MCF 10A (cell line): ENCODE results near the gene HDGF. TPM values are rescaled to one million over a fixed set of nuclear protein-coding genes. Genes with fewer than 3 reads are reported as not detected.
A peak's percentile ranks its signal among the peaks of the same experiment; 100 is the strongest.

Source experiments
- BruUV-seq: library from RNA; stranded (reverse); fragments of 400-500 nt; replicated peaks from 2 replicates; lab custom pipeline; 2021; lab: Mats Ljungman, UMichigan
- CTCF ChIA-PET: fragments of 300-600 bp; sonication (Branson Sonifier 250); formaldehyde crosslinking; extraction: SDS; loops from one replicate; lab custom pipeline; 2021; ENCODE audit warnings: antibody characterized with exemption, inconsistent platforms; lab: Yijun Ruan, JAX
- POLR2A ChIA-PET: fragments of 300-600, 350-650 bp; sonication (Branson Sonifier 250); formaldehyde crosslinking; extraction: SDS; loops from one replicate; lab custom pipeline; 2020; ENCODE audit warnings: antibody characterized with exemption, inconsistent platforms; lab: Yijun Ruan, JAX
- DNase-seq: peaks from one replicate; pipeline ENCODE4 v3.0.0-alpha.2; 2018; ENCODE audit not compliant: unreplicated experiment
- H3K27ac Mint-ChIP-seq: one replicate; pipeline ENCODE4 v1.8.0; 2022; ENCODE audit warnings: mild to moderate bottlenecking, low read depth, mixed read lengths; ENCODE audit not compliant: unreplicated experiment
- H3K27me3 Mint-ChIP-seq: one replicate; pipeline ENCODE4 v1.8.0; 2022; ENCODE audit warnings: mixed read lengths; ENCODE audit not compliant: insufficient read depth, unreplicated experiment
- H3K36me3 Mint-ChIP-seq: one replicate; pipeline ENCODE4 v1.8.0; 2022; ENCODE audit warnings: mild to moderate bottlenecking, moderate library complexity, mixed read lengths; ENCODE audit not compliant: insufficient read depth, unreplicated experiment
- H3K4me1 Mint-ChIP-seq: one replicate; pipeline ENCODE4 v1.8.0; 2022; ENCODE audit warnings: mixed read lengths; ENCODE audit not compliant: insufficient read depth, unreplicated experiment
- H3K4me3 Mint-ChIP-seq: one replicate; pipeline ENCODE4 v1.8.0; 2022; ENCODE audit warnings: mild to moderate bottlenecking, moderate library complexity, mixed read lengths; ENCODE audit not compliant: unreplicated experiment
- H3K9me3 Mint-ChIP-seq: one replicate; pipeline ENCODE4 v1.8.0; 2022; ENCODE audit warnings: mixed read lengths; ENCODE audit not compliant: unreplicated experiment
- intact Hi-C: fragments of 100-400 bp; cut with micrococcal nuclease; formaldehyde crosslinking; loops from 2 replicates; pipeline ENCODE4 v1.14.1; 2022
- total RNA-seq: library from RNA; stranded (reverse); gene quantifications from 2 replicates; pipeline ENCODE4 v1.2.3, GENCODE V29; 2022
- TF ChIP-seq, protein P1 (sequence below): fragments of 200-600 bp; IDR thresholded peaks from one replicate; pipeline ENCODE4 v1.8.0; 2022; ENCODE audit warnings: antibody characterized with exemption, mild to moderate bottlenecking; ENCODE audit not compliant: unreplicated experiment

HDGF gene
- total RNA-seq, 1 experiment from 2014 or later, result 707 TPM

- intact Hi-C loops, result loop anchor here (1.0 to 10.0 kb wide), 2 partner anchors 20 to 242 kb away; partner anchors contain the start of genes MEF2D and PRCC
- H3K36me3 Mint-ChIP-seq, result peaks cover 59% of the 10 kb centered on the region
- ChIA-PET POLR2A (interaction anchor here (0.7 to 10.4 kb wide), 9 partner anchors 8 to 246 kb away, joined by 3 to 375 read pairs (median 4); partner anchors contain the start of genes GPATCH4, ISG20L2, MEF2D and METTL25B), CTCF (interaction anchor here (0.5 to 10.3 kb wide), 14 partner anchors 9 to 386 kb away, joined by 3 to 136 read pairs (median 4); partner anchors contain the start of genes ISG20L2 and METTL25B)
- H3K27ac Mint-ChIP-seq, result peak overlapping the region; percentile 99
- H3K4me3 Mint-ChIP-seq, result peak overlapping the region; percentile 79
- H3K4me1 Mint-ChIP-seq, result peaks cover 60% of the 10 kb centered on the region
- peak; percentile 93 for DNase-seq
- H3K9me3 Mint-ChIP-seq, result no peaks in the 10 kb centered on the region
- BruUV-seq, result no TSS peak
- TF ChIP-seq, protein P1, sequence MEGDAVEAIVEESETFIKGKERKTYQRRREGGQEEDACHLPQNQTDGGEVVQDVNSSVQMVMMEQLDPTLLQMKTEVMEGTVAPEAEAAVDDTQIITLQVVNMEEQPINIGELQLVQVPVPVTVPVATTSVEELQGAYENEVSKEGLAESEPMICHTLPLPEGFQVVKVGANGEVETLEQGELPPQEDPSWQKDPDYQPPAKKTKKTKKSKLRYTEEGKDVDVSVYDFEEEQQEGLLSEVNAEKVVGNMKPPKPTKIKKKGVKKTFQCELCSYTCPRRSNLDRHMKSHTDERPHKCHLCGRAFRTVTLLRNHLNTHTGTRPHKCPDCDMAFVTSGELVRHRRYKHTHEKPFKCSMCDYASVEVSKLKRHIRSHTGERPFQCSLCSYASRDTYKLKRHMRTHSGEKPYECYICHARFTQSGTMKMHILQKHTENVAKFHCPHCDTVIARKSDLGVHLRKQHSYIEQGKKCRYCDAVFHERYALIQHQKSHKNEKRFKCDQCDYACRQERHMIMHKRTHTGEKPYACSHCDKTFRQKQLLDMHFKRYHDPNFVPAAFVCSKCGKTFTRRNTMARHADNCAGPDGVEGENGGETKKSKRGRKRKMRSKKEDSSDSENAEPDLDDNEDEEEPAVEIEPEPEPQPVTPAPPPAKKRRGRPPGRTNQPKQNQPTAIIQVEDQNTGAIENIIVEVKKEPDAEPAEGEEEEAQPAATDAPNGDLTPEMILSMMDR, result no peak
- no peaks in the 10 kb centered on the region for H3K27me3 Mint-ChIP-seq
Measured at GRCh38 chr1:156746728-156747631, 4.5 kb downstream of the HDGF start.

- Mint-ChIP-seq H3K4me1 (peaks cover 65% of the 10 kb centered on the region), H3K9me3 (no peaks in the 10 kb centered on the region), H3K27ac (peak overlapping the region; percentile 99), H3K27me3 (no peaks in the 10 kb centered on the region), H3K36me3 (peaks cover 66% of the 10 kb centered on the region), H3K4me3 (peak overlapping the region; percentile 79)
- ChIA-PET POLR2A (interaction anchor here (1.5 to 10.4 kb wide), 3 partner anchors 18 to 62 kb away, joined by 3 to 375 read pairs (median 78); partner anchors contain the start of genes ISG20L2, METTL25B and PRCC), CTCF (interaction anchor here (0.6 to 10.3 kb wide), 5 partner anchors 10 to 137 kb away, joined by 3 to 136 read pairs (median 5); partner anchors contain the start of genes ISG20L2 and METTL25B)
- TF ChIP-seq, protein P1, result no peak
- BruUV-seq, result no TSS peak
- intact Hi-C loops, result loop anchor here (1.0 to 10.0 kb wide), 2 partner anchors 21 to 242 kb away; partner anchors contain the start of genes MEF2D and PRCC
- no peak for DNase-seq
Measured at GRCh38 chr1:156746406-156746727, 5.1 kb downstream of the HDGF start.

- H3K4me3 Mint-ChIP-seq, result peak overlapping the region; percentile 79
- BruUV-seq, result no TSS peak
- DNase-seq, result no peak
- TF ChIP-seq, protein P1, result no peak
- peaks cover 69% of the 10 kb centered on the region for H3K4me1 Mint-ChIP-seq
- POLR2A ChIA-PET, result interaction anchor here (4.2 to 10.4 kb wide), 2 partner anchors 18 to 23 kb away, joined by 78 to 375 read pairs; partner anchors contain the start of genes ISG20L2, METTL25B and PRCC
- intact Hi-C loops, result loop anchor here (1.0 to 10.0 kb wide), 2 partner anchors 21 to 241 kb away; partner anchors contain the start of genes MEF2D and PRCC
- CTCF ChIA-PET, result interaction anchor here (0.6 to 10.3 kb wide), 5 partner anchors 9 to 137 kb away, joined by 3 to 136 read pairs (median 5); partner anchors contain the start of genes ISG20L2 and METTL25B
- H3K9me3 Mint-ChIP-seq, result no peaks in the 10 kb centered on the region
- peak overlapping the region; percentile 99 for H3K27ac Mint-ChIP-seq
- peaks cover 70% of the 10 kb centered on the region for H3K36me3 Mint-ChIP-seq
- H3K27me3 Mint-ChIP-seq, result no peaks in the 10 kb centered on the region
Measured at GRCh38 chr1:156745881-156746280, 5.6 kb downstream of the HDGF start.
